22Rv1 (cell line): ENCODE measurements around the gene CAB39L.

Source experiments
- CTCF ChIP-seq: fragments of 450-650 bp; IDR thresholded peaks from 2 replicates; pipeline ENCODE4 v1.5.1; 2017; ENCODE audit warnings: mild to moderate bottlenecking
- ZFX ChIP-seq: fragments of 450-650 bp; IDR thresholded peaks from 2 replicates; pipeline ENCODE4 v1.6.1; 2017; ENCODE audit warnings: antibody characterized with exemption, borderline replicate concordance

GRCh38 chr13:49450105-49450819, 6.4 kb upstream of the CAB39L start:
- TF ChIP-seq CTCF, result no peak
- TF ChIP-seq ZFX, result no peak
